AG09309 (cell line): Measurements from ENCODE around the gene UBE3B.

Source experiments
- DNase-seq: peaks from one replicate; pipeline ENCODE4 v3.0.0-alpha.2; 2010; ENCODE audit warnings: low read depth
- H3K4me3 ChIP-seq: 2 replicates; pipeline ENCODE4 v1.5.1; 2011; ENCODE audit warnings: mild to moderate bottlenecking, low read depth, low read length, moderate library complexity; ENCODE audit not compliant: control insufficient read depth
- CTCF ChIP-seq: IDR thresholded peaks from 2 replicates; pipeline ENCODE4 v1.5.1; 2011; ENCODE audit warnings: mild to moderate bottlenecking, low read depth, low read length, inconsistent platforms; ENCODE audit not compliant: insufficient read depth, control insufficient read depth; ENCODE audit errors: missing control alignments

UBE3B gene

GRCh38 chr12:109551108-109551507, 73.7 kb downstream of the UBE3B start:
- H3K4me3 ChIP-seq = no peak overlapping the region
- no peak for TF ChIP-seq CTCF
- no peak for DNase-seq

GRCh38 chr12:109552971-109553370, 75.5 kb downstream of the UBE3B start:
- no peak for DNase-seq
- H3K4me3 ChIP-seq = no peak overlapping the region
- TF ChIP-seq CTCF = no peak

- no peak for DNase-seq
- H3K4me3 ChIP-seq = no peak overlapping the region
- TF ChIP-seq CTCF = no peak
Observed at GRCh38 chr12:109553483-109553882, 76.0 kb downstream of the UBE3B start.

GRCh38 chr12:109553906-109554500, 76.6 kb downstream of the UBE3B start:
- TF ChIP-seq CTCF = no peak
- DNase-seq = no peak
- no peak overlapping the region for H3K4me3 ChIP-seq

GRCh38 chr12:109554761-109555160, 77.3 kb downstream of the UBE3B start:
- TF ChIP-seq CTCF = no peak
- H3K4me3 ChIP-seq = no peak overlapping the region
- DNase-seq = no peak

- no peak for TF ChIP-seq CTCF
- DNase-seq = no peak
- H3K4me3 ChIP-seq = no peak overlapping the region
Observed at GRCh38 chr12:109555431-109556315, 78.2 kb downstream of the UBE3B start.
